Prostate gland (tissue), 2 donors: ENCODE data around the gene CKS2. TPM values are rescaled to one million over a fixed set of nuclear protein-coding genes. Genes with fewer than 3 reads are reported as not detected.

Source experiments
- DNase-seq: peaks from one replicate; pipeline ENCODE4 v3.0.0-alpha.2; 2019; ENCODE audit warnings: low spot score
- H3K27ac ChIP-seq, 2 donors: fragments of 200-600 bp; sonication (generic); 2 replicates each; pipeline ENCODE4 v1.5.1; 2017 to 2019
- H3K27me3 ChIP-seq: fragments of 200-600 bp; sonication (generic); replicated peaks from 2 replicates; pipeline ENCODE4 v1.5.1; 2019; ENCODE audit not compliant: insufficient read depth
- H3K36me3 ChIP-seq, 2 donors: fragments of 200-600 bp; sonication (generic); 1 replicate in 1 of 2; 2 replicates in 1 of 2; pipeline versions ENCODE4 v1.5.1 to v1.8.1; 2017 to 2019
- H3K4me1 ChIP-seq: fragments of 200-600 bp; sonication (generic); replicated peaks from 2 replicates; pipeline ENCODE4 v1.5.1; 2019
- H3K4me3 ChIP-seq, 2 donors: fragments of 200-600 bp; sonication (generic); 2 replicates each; pipeline ENCODE4 v1.5.1; 2017 to 2019
- H3K9me3 ChIP-seq: fragments of 200-600 bp; sonication (generic); 2 replicates; pipeline ENCODE4 v1.5.1; 2017
- CTCF ChIP-seq, 4 experiments: fragments of 200-600 bp in 2 of 4; fragments of 450-650 bp in 2 of 4; sonication (generic) in 2 of 4; IDR thresholded peaks; 1 replicate in 3 of 4; 2 replicates in 1 of 4; pipeline ENCODE4 v1.5.1; 2016 to 2019; ENCODE audit warnings: antibody characterized with exemption in 4 of 4, mild to moderate bottlenecking in 2 of 4, moderate library complexity in 2 of 4
- POLR2A ChIP-seq: fragments of 450-650 bp; IDR thresholded peaks from one replicate; pipeline ENCODE4 v1.6.1; 2016; ENCODE audit warnings: antibody characterized with exemption, mild to moderate bottlenecking
- POLR2AphosphoS5 ChIP-seq: sonication (generic); formaldehyde crosslinking; IDR thresholded peaks from one replicate; pipeline ENCODE4 v1.6.1; 2017; ENCODE audit warnings: antibody characterized with exemption
- WGBS: methylation state at CpG from one replicate; pipeline ENCODE4 v1.1.5; 2018; 5-methylcytosine and 5-hydroxymethylcytosine counted together
- intact Hi-C: fragments of 100-400 bp; cut with DNase I; formaldehyde crosslinking; loops from one replicate; pipeline ENCODE4 v1.14.2; 2022
- total RNA-seq, 2 donors: library from RNA; depleted of rRNA; stranded (reverse); fragments of >200 nt; gene quantifications; one replicate each; pipeline ENCODE4 v1.1.0, GENCODE V29; 2016

CKS2 gene
- total RNA-seq, 2 donors from 2014 or later = 13.8 to 87.4 TPM

- peaks cover 7 to 30% of the 10 kb centered on the region in 2 donors for H3K36me3 ChIP-seq
Measured at GRCh38 chr9:89354471-89354870, 43.5 kb downstream of the CKS2 start.

GRCh38 chr9:89356782-89357181 lies 45.8 kb downstream of the CKS2 start:
- H3K36me3 ChIP-seq = peaks cover 12 to 19% of the 10 kb centered on the region in 2 donors
- no peak for DNase-seq
- TF ChIP-seq POLR2AphosphoS5 (no peak), POLR2A (no peak), CTCF (IDR thresholded peaks at IDR 0.05) (no peak)
- H3K4me1 ChIP-seq = no peaks in the 10 kb centered on the region
- WGBS = 88% methylated on average over 2 of the region's 2 CpGs
- no peaks in the 10 kb centered on the region for H3K9me3 ChIP-seq
- H3K4me3 ChIP-seq = no peak overlapping the region
- H3K27ac ChIP-seq = no peak overlapping the region
- intact Hi-C loops = no loop called here
- H3K27me3 ChIP-seq = no peaks in the 10 kb centered on the region

More at GRCh38 chr9:89354471-89354870, 43.5 kb downstream of the CKS2 start:
- intact Hi-C loops = no loop called here
- no peaks in the 10 kb centered on the region for H3K9me3 ChIP-seq
- no peak overlapping the region for H3K4me3 ChIP-seq
- no peaks in the 10 kb centered on the region for H3K27me3 ChIP-seq
- H3K27ac ChIP-seq = no peak overlapping the region
- DNase-seq = no peak
- WGBS = 85% methylated on average over 6 of the region's 6 CpGs
- TF ChIP-seq CTCF (IDR thresholded peaks at IDR 0.05) = no peak
- TF ChIP-seq POLR2AphosphoS5 = no peak
- TF ChIP-seq POLR2A = no peak
- no peaks in the 10 kb centered on the region for H3K4me1 ChIP-seq

GRCh38 chr9:89357331-89358197 lies 46.6 kb downstream of the CKS2 start:
- Histone ChIP-seq H3K4me1 (no peaks in the 10 kb centered on the region), H3K9me3 (no peaks in the 10 kb centered on the region), H3K27ac (no peak overlapping the region), H3K4me3 (no peak overlapping the region), H3K36me3 (peaks cover 15 to 19% of the 10 kb centered on the region in 2 donors), H3K27me3 (no peaks in the 10 kb centered on the region)
- WGBS = 92% methylated on average over 8 of the region's 8 CpGs
- intact Hi-C loops = no loop called here
- no peak for DNase-seq
- TF ChIP-seq POLR2A (no peak), CTCF (IDR thresholded peaks at IDR 0.05) (no peak), POLR2AphosphoS5 (no peak)

- Histone ChIP-seq H3K27ac (no peak overlapping the region), H3K4me3 (no peak overlapping the region), H3K36me3 (peaks cover 15 to 19% of the 10 kb centered on the region in 2 donors), H3K9me3 (no peaks in the 10 kb centered on the region), H3K4me1 (no peaks in the 10 kb centered on the region), H3K27me3 (no peaks in the 10 kb centered on the region)
- no peak for DNase-seq
- 69% methylated on average over 3 of the region's 3 CpGs for WGBS
- intact Hi-C loops = no loop called here
- no peak for TF ChIP-seq POLR2A
- no peak for TF ChIP-seq POLR2AphosphoS5
- TF ChIP-seq CTCF (IDR thresholded peaks at IDR 0.05) = no peak
Measured at GRCh38 chr9:89358376-89358916, 47.5 kb downstream of the CKS2 start.

- no peak for DNase-seq
- 58% methylated on average over 4 of the region's 4 CpGs for WGBS
- H3K4me1 ChIP-seq = no peaks in the 10 kb centered on the region
- no peak overlapping the region for H3K27ac ChIP-seq
- H3K36me3 ChIP-seq = peaks cover 15 to 19% of the 10 kb centered on the region in 2 donors
- H3K4me3 ChIP-seq = no peak overlapping the region
- no peaks in the 10 kb centered on the region for H3K27me3 ChIP-seq
- TF ChIP-seq POLR2AphosphoS5 = no peak
- TF ChIP-seq CTCF (IDR thresholded peaks at IDR 0.05) = no peak
- no peak for TF ChIP-seq POLR2A
- no peaks in the 10 kb centered on the region for H3K9me3 ChIP-seq
- intact Hi-C loops = no loop called here
Measured at GRCh38 chr9:89358985-89359384, 48.0 kb downstream of the CKS2 start.
